PFSK-1 (cell line): Measurements from ENCODE around the gene FAH.

Experiments
- FOXP2 ChIP-seq: optimal IDR thresholded peaks from 2 replicates; pipeline ENCODE3; 2011; ENCODE audit warnings: borderline replicate concordance, control low read depth, inconsistent platforms; ENCODE audit not compliant: insufficient read depth; ENCODE audit errors: extremely low read length, extremely low read depth
- POLR2AphosphoS5 ChIP-seq: IDR thresholded peaks from 2 replicates; pipeline ENCODE4 v1.6.1; 2012; ENCODE audit warnings: low read depth, mild to moderate bottlenecking, control low read depth, low read length, moderate library complexity
- REST ChIP-seq, 2 experiments: IDR thresholded peaks; 2 replicates each; pipeline versions ENCODE4 v1.6.1 to v1.8.0; 2011 to 2012; ENCODE audit warnings: low read depth in 2 of 2, low read length in 2 of 2, control low read depth in 1 of 2, inconsistent platforms in 1 of 2, mild to moderate bottlenecking in 1 of 2, moderate library complexity in 1 of 2; ENCODE audit not compliant: insufficient read depth in 1 of 2
- SIN3A ChIP-seq: IDR thresholded peaks from 2 replicates; pipeline ENCODE4 v1.6.1; 2012; ENCODE audit warnings: mild to moderate bottlenecking, low read length, moderate library complexity, borderline replicate concordance; ENCODE audit not compliant: insufficient read depth
- TAF1 ChIP-seq: IDR thresholded peaks from 2 replicates; pipeline ENCODE4 v1.6.1; 2012; ENCODE audit warnings: low read length, control low read depth, borderline replicate concordance; ENCODE audit not compliant: insufficient read depth

FAH gene

GRCh38 chr15:80163217-80163616 lies 10.4 kb downstream of the FAH start:
- TF ChIP-seq FOXP2 (no peak), SIN3A (no peak), POLR2AphosphoS5 (no peak), REST (IDR thresholded peaks at IDR 0.05; ENCODE audit: insufficient read depth in 1 of 2, low read depth in 2 of 2, low read length in 2 of 2) (no peak), TAF1 (no peak)

- TF ChIP-seq POLR2AphosphoS5, result no peak
- TF ChIP-seq TAF1, result no peak
- no peak for TF ChIP-seq REST (IDR thresholded peaks at IDR 0.05; ENCODE audit: insufficient read depth in 1 of 2, low read depth in 2 of 2, low read length in 2 of 2)
- no peak for TF ChIP-seq SIN3A
- TF ChIP-seq FOXP2, result no peak
Observed at GRCh38 chr15:80163897-80164296, 11.1 kb downstream of the FAH start.

- TF ChIP-seq SIN3A (no peak), POLR2AphosphoS5 (no peak), TAF1 (no peak), REST (IDR thresholded peaks at IDR 0.05; ENCODE audit: insufficient read depth in 1 of 2, low read depth in 2 of 2, low read length in 2 of 2) (no peak), FOXP2 (no peak)
Observed at GRCh38 chr15:80167936-80168335, 15.1 kb downstream of the FAH start.

GRCh38 chr15:80168421-80168820 lies 15.6 kb downstream of the FAH start:
- TF ChIP-seq SIN3A (no peak), POLR2AphosphoS5 (no peak), FOXP2 (no peak), REST (IDR thresholded peaks at IDR 0.05; ENCODE audit: insufficient read depth in 1 of 2, low read depth in 2 of 2, low read length in 2 of 2) (no peak), TAF1 (no peak)

- no peak for TF ChIP-seq TAF1
- TF ChIP-seq POLR2AphosphoS5, result no peak
- no peak for TF ChIP-seq SIN3A
- TF ChIP-seq FOXP2, result no peak
- TF ChIP-seq REST (IDR thresholded peaks at IDR 0.05; ENCODE audit: insufficient read depth in 1 of 2, low read depth in 2 of 2, low read length in 2 of 2), result no peak
Observed at GRCh38 chr15:80169768-80170357, 17.1 kb downstream of the FAH start.
